Stimulated activated CD4-positive, alpha-beta T cell treated with anti-CD3 and anti-CD28 coated beads, Interleukin-1b, Interleukin-23, amount 100 ng/mL, for 48 hours (primary cell): Measurements from ENCODE around the gene ZNF287.

Experiments used
- DNase-seq: peaks from one replicate; pipeline ENCODE4 v3.0.0-alpha.2; 2020

Gene ZNF287

DNA sequence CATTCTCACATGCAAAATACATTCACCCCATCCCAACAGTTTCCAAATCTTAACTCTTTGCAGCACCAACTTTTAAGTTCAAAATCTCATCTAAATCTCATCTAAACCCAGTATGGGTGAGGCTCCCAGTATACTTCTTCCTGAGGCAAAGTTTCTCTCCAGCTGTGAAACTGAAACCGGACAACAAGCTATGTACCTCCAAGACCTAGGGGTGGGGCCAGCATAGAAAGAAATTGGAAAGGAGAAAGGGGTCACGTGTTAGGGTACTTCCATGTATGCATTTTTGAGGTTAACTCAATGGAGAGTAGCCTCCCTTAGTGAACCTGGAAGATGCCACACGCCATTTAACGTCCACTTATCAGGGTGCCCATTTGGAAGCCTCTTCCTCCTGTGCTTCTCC lies 53.1 kb downstream of the ZNF287 start:
- DNase-seq = no peak

DNA sequence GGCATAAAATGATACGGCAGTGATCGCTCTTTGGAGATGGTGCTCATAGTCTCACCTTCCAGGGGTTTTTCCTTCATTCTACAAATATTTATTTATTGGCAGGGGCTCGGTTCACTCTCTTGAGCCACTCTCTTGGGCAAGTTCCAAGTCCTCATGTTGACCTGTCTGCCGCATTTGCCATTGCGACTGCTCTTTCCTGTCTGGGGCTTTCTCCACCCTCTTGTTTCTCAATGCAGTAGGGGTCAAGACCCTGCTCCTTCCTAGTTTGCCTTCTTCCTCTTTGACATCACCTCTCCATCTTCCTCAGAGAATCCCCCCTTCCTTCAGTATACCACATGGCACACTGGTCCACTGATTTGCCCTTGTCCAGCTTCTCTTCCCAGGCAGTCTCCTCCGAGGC lies 55.1 kb downstream of the ZNF287 start:
- no peak for DNase-seq

DNA sequence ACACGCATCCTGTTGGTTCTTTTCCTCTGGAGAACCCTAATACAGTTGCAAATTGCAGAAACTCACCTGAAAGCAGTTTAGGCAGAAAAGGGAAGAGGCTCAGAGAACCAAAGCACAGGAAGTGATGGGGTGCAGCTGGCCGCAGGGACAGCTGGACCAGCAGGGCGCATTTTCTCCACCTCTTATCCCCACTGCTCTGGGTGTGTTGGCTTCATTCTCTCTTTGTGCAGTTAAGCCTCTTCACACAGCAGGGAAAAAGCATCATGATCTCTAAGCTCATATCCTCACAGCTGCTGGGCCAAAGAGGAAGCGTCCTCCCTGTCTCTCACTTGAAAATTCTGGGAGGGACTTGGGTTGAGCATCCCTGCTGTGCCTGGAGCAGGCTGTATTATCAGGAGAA lies 57.0 kb downstream of the ZNF287 start:
- DNase-seq = no peak

DNA sequence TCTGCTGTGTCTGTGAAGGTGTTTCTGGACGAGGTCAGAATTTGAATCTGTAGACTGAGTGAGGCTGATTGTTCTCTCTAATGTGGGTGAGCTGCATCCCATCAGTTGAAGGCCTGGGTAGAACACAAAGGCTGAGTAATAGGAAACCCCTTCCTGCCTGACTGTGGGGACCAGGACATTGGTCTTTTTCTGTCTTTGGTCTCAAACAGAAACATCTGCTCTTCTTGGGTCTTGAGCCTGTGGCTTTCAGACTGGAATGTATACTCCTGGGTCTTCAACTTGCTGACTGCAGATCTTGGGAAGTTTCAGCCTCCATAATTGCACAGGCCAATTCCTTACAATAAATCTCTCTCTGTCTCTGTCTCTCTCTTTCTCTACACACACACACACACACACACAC lies 57.4 kb downstream of the ZNF287 start:
- DNase-seq = no peak

DNA sequence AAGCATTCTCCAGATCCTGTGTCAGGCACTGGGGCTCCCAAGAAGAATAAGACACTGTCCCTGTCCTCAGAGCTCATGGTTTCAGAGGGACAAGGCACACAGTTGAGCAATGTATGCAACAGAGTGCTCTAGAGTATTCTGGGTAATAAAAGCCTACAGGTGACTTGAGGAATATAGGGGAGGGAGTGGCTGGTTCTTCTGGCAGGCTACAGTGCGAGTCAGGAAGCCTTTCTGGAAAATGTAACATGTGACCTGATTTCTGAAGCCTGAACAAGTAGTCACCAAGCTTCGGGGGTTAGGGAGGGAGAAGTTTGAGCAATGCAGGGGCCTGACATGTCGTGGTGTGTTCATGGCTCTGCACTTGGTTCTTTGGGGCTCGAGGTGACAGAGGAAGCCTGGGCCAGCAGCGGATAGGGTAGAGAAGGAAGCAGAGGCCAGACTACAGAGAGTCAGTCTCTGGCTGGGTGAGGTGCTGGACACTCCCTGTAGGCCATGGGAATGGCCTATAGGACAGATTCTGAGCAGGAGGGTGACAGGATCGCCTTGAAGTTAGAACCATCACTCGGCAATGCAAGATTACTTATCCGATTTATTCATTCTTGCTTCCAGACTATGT lies 61.0 kb downstream of the ZNF287 start:
- no peak for DNase-seq

DNA sequence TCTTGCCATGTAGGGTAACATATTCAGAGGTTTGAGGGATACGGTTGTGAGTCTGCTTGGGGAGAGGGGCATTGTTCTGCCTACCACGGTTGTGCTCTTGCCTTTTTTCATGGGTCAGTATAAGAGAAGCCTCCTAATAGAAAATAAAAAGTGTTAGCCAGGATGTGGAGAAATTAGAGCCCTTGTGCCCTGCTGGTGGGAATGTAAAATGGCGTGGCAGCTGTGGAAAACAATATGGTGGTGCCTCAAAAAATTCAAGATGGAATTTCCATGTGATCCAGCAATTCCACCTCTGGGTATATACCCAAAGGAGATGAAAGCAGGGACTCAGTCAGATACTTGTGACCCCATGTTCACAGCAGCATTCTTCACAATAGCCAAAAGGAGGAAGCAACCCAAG lies 62.8 kb downstream of the ZNF287 start:
- no peak for DNase-seq

DNA sequence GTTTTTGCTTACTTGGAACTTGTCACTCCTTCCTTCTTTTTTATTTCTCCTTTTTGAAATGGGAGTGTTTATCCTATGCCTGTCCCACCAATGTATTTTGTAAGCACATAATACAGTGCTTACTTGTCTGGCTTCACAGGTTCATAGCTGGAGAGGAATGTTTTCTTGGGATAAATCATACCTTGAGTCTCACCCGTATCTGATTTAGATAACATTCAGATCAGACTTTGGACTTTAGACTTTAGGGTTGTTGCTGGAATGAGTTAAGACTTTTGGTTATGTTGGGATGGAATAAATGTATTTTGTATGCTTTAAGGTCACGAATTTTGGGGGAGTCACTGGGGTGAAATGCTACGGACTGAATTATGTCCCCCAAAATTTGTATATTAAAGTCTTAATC lies 64.0 kb downstream of the ZNF287 start:
- DNase-seq = no peak
